Mesenchymal stem cell (in vitro differentiated cells and primary cell): Measurements from ENCODE around the gene AP1B1.
A peak's percentile ranks its signal among the peaks of the same experiment; 100 is the strongest.
"Not testable (repeated sequence)": the region's sequence is repeated elsewhere in the genome, so short reads cannot be mapped to it uniquely, and the experiment has no call there.

Experiments used
- DNase-seq: peaks from one replicate; pipeline ENCODE4 v3.0.0-alpha.2; 2013
- H2AFZ ChIP-seq: one replicate; pipeline ENCODE4 v1.6.1; 2013; ENCODE audit warnings: low read depth, mild to moderate bottlenecking, control low read depth, inconsistent platforms, low read length, moderate library complexity
- H2AK5ac ChIP-seq: 2 replicates; pipeline ENCODE4 v1.6.1; 2013; ENCODE audit warnings: low read length, moderate library complexity, mild to moderate bottlenecking, inconsistent platforms; ENCODE audit not compliant: severe bottlenecking
- H2BK120ac ChIP-seq: one replicate; pipeline ENCODE4 v1.6.1; 2013; ENCODE audit warnings: low read depth, mild to moderate bottlenecking, inconsistent platforms, low read length, moderate library complexity
- H2BK12ac ChIP-seq, 2 experiments: one replicate each; pipeline ENCODE4 v1.6.1; 2013; ENCODE audit warnings: inconsistent platforms in 2 of 2, low read length in 2 of 2, mild to moderate bottlenecking in 2 of 2, moderate library complexity in 2 of 2, control low read depth in 1 of 2
- H2BK15ac ChIP-seq: one replicate; pipeline ENCODE4 v1.6.1; 2013; ENCODE audit warnings: mild to moderate bottlenecking, low read depth, inconsistent platforms; ENCODE audit not compliant: poor library complexity, severe bottlenecking
- H2BK5ac ChIP-seq: 2 replicates; pipeline ENCODE4 v1.6.1; 2013; ENCODE audit warnings: low read depth, mild to moderate bottlenecking, low read length, control low read depth, inconsistent platforms; ENCODE audit not compliant: poor library complexity, severe bottlenecking
- H3K14ac ChIP-seq, 2 experiments: one replicate each; pipeline ENCODE4 v1.6.1; 2013; ENCODE audit warnings: inconsistent platforms in 2 of 2, low read length in 2 of 2, control low read depth in 1 of 2, mild to moderate bottlenecking in 1 of 2, moderate library complexity in 1 of 2
- H3K18ac ChIP-seq, 2 experiments: one replicate each; pipeline ENCODE4 v1.6.1; 2013; ENCODE audit warnings: inconsistent platforms in 2 of 2, low read length in 2 of 2, control low read depth in 1 of 2, low read depth in 1 of 2, mild to moderate bottlenecking in 1 of 2
- H3K23ac ChIP-seq, 2 experiments: one replicate each; pipeline ENCODE4 v1.6.1; 2013; ENCODE audit warnings: inconsistent platforms in 2 of 2, low read length in 2 of 2, mild to moderate bottlenecking in 2 of 2, moderate library complexity in 2 of 2, control low read depth in 1 of 2
- H3K27ac ChIP-seq: 2 replicates; pipeline ENCODE4 v1.5.1; 2013; ENCODE audit warnings: mild to moderate bottlenecking, moderate library complexity, low read length, control low read depth, inconsistent platforms; ENCODE audit not compliant: poor library complexity, severe bottlenecking
- H3K27me3 ChIP-seq, 2 experiments: 2 replicates each; pipeline versions ENCODE4 v1.6.1 to v1.7.0; 2013; ENCODE audit warnings: low read length in 2 of 2, mild to moderate bottlenecking in 2 of 2, moderate library complexity in 2 of 2, control low read depth in 1 of 2, inconsistent platforms in 1 of 2; ENCODE audit not compliant: control insufficient read depth in 1 of 2, insufficient read depth in 1 of 2
- H3K36me3 ChIP-seq, 2 experiments: 2 replicates each; pipeline versions ENCODE4 v1.6.1 to v1.7.0; 2013; ENCODE audit warnings: low read length in 2 of 2, control low read depth in 1 of 2, inconsistent platforms in 1 of 2, low read depth in 1 of 2, mild to moderate bottlenecking in 1 of 2; ENCODE audit not compliant: insufficient read depth in 2 of 2, control insufficient read depth in 1 of 2
- H3K4ac ChIP-seq, 2 experiments: one replicate each; pipeline ENCODE4 v1.6.1; 2013; ENCODE audit warnings: inconsistent platforms in 2 of 2, low read length in 2 of 2, mild to moderate bottlenecking in 2 of 2, moderate library complexity in 2 of 2, control low read depth in 1 of 2, low read depth in 1 of 2
- H3K4me1 ChIP-seq: 2 replicates; pipeline ENCODE4 v1.6.1; 2013; ENCODE audit warnings: low read depth, low read length, control low read depth; ENCODE audit not compliant: control insufficient read depth, insufficient read depth
- H3K4me2 ChIP-seq: 2 replicates; pipeline ENCODE4 v1.6.1; 2013; ENCODE audit warnings: low read length, mild to moderate bottlenecking, inconsistent platforms; ENCODE audit not compliant: poor library complexity, severe bottlenecking
- H3K4me3 ChIP-seq, 2 experiments: 2 replicates each; pipeline versions ENCODE4 v1.5.1 to v1.7.0; 2013; ENCODE audit warnings: low read length in 2 of 2, mild to moderate bottlenecking in 2 of 2, control low read depth in 1 of 2, low read depth in 1 of 2; ENCODE audit not compliant: insufficient read depth in 1 of 2
- H3K79me1 ChIP-seq: replicated peaks from 2 replicates; pipeline ENCODE4 v1.6.1; 2013; ENCODE audit warnings: mild to moderate bottlenecking, control low read depth, low read length, inconsistent platforms; ENCODE audit not compliant: poor library complexity, severe bottlenecking
- H3K9ac ChIP-seq: 2 replicates; pipeline ENCODE4 v1.7.0; 2013; ENCODE audit warnings: mild to moderate bottlenecking, low read length, moderate library complexity
- H3K9me3 ChIP-seq: 2 replicates; pipeline ENCODE4 v1.7.0; 2013; ENCODE audit warnings: mild to moderate bottlenecking, low read length; ENCODE audit not compliant: control insufficient read depth
- H4K8ac ChIP-seq: one replicate; pipeline ENCODE4 v1.6.1; 2013; ENCODE audit warnings: inconsistent platforms, mild to moderate bottlenecking, low read length, moderate library complexity
- H4K91ac ChIP-seq: one replicate; pipeline ENCODE4 v1.6.1; 2013; ENCODE audit warnings: mild to moderate bottlenecking, low read length, inconsistent platforms
- WGBS: methylation state at CpG from one replicate; pipeline ENCODE4 v1.1.7; 2013; ENCODE audit warnings: mixed read lengths; 5-methylcytosine and 5-hydroxymethylcytosine counted together

AP1B1 gene

GRCh38 chr22:29374806-29375205 lies 13.6 kb downstream of the AP1B1 start:
- H3K4me2 ChIP-seq, H3K18ac ChIP-seq, H3K14ac ChIP-seq, H3K4ac ChIP-seq, H4K8ac ChIP-seq, H2BK15ac ChIP-seq, H2BK5ac ChIP-seq, H3K27me3 ChIP-seq, H3K9ac ChIP-seq, H3K9me3 ChIP-seq, H3K27ac ChIP-seq, DNase-seq, H3K4me3 ChIP-seq, H4K91ac ChIP-seq, H2BK12ac ChIP-seq, H3K23ac ChIP-seq, H2AK5ac ChIP-seq, H2AFZ ChIP-seq, H2BK120ac ChIP-seq, H3K4me1 ChIP-seq: not testable (repeated sequence)
- Histone ChIP-seq H3K36me3 (peaks cover 11% of the 10 kb centered on the region in 2 experiments), H3K79me1 (peaks cover 38% of the 10 kb centered on the region)
- WGBS: 95% methylated on average over 5 of the region's 7 CpGs

GRCh38 chr22:29374401-29374800 lies 14.0 kb downstream of the AP1B1 start:
- Histone ChIP-seq H2BK12ac (no peak overlapping the region), H3K14ac (no peak overlapping the region), H2BK120ac (no peak overlapping the region), H3K23ac (no peak overlapping the region), H3K9me3 (no peaks in the 10 kb centered on the region), H3K36me3 (peaks cover 11% of the 10 kb centered on the region in 2 experiments), H3K27ac (no peak overlapping the region), H4K8ac (no peak overlapping the region), H3K4me1 (no peaks in the 10 kb centered on the region), H3K4ac (no peak overlapping the region), H2BK15ac (no peak overlapping the region), H3K4me3 (no peak overlapping the region), H4K91ac (no peak overlapping the region), H3K4me2 (no peak overlapping the region), H2BK5ac (no peak overlapping the region), H3K27me3 (no peaks in the 10 kb centered on the region), H3K18ac (no peak overlapping the region), H2AK5ac (no peak overlapping the region), H3K9ac (no peak overlapping the region), H2AFZ (no peak overlapping the region), H3K79me1 (peaks cover 35% of the 10 kb centered on the region)
- WGBS: over 99% methylated on average over 6 of the region's 6 CpGs
- no peak for DNase-seq

GRCh38 chr22:29370537-29370936 lies 17.8 kb downstream of the AP1B1 start:
- Histone ChIP-seq H2BK5ac (no peak overlapping the region), H3K27me3 (no peaks in the 10 kb centered on the region), H3K27ac (no peak overlapping the region), H2BK12ac (no peak overlapping the region), H3K9ac (peak overlapping the region; percentile 80), H3K14ac (no peak overlapping the region), H3K9me3 (no peaks in the 10 kb centered on the region), H3K4ac (no peak overlapping the region), H2AFZ (no peak overlapping the region), H4K8ac (peak overlapping the region; percentile 23), H4K91ac (no peak overlapping the region), H3K4me1 (peaks cover 2% of the 10 kb centered on the region), H3K4me2 (no peak overlapping the region), H3K4me3 (no peak overlapping the region), H3K23ac (no peak overlapping the region), H2BK120ac (no peak overlapping the region), H3K18ac (no peak overlapping the region), H2BK15ac (no peak overlapping the region), H2AK5ac (no peak overlapping the region), H3K79me1 (peaks cover 36% of the 10 kb centered on the region), H3K36me3 (peaks cover 4 to 12% of the 10 kb centered on the region in 2 experiments)
- WGBS: 73% methylated on average over 4 of the region's 7 CpGs
- DNase-seq: no peak

- H2BK120ac ChIP-seq: no peak overlapping the region
- H4K91ac ChIP-seq: no peak overlapping the region
- no peak overlapping the region for H4K8ac ChIP-seq
- H3K4ac ChIP-seq: no peak overlapping the region
- H2BK15ac ChIP-seq: no peak overlapping the region
- H2AK5ac ChIP-seq: no peak overlapping the region
- peaks cover 2% of the 10 kb centered on the region for H3K4me1 ChIP-seq
- peak overlapping the region; percentile 80 for H3K9ac ChIP-seq
- H3K27ac ChIP-seq: peak overlapping the region; percentile 57
- 33% methylated on average over 9 of the region's 9 CpGs for WGBS
- no peak overlapping the region for H2AFZ ChIP-seq
- H3K23ac ChIP-seq: no peak overlapping the region
- H2BK12ac ChIP-seq: no peak overlapping the region
- no peak overlapping the region for H3K14ac ChIP-seq
- peak overlapping the region in 1 of 2 experiments; percentile 48 for H3K4me3 ChIP-seq
- peak; percentile 92 for DNase-seq
- H2BK5ac ChIP-seq: no peak overlapping the region
- peak overlapping the region; percentile 41 for H3K4me2 ChIP-seq
- no peaks in the 10 kb centered on the region for H3K27me3 ChIP-seq
- H3K79me1 ChIP-seq: peaks cover 31% of the 10 kb centered on the region
- no peak overlapping the region for H3K18ac ChIP-seq
- no peaks in the 10 kb centered on the region for H3K9me3 ChIP-seq
- H3K36me3 ChIP-seq: peaks cover 4 to 5% of the 10 kb centered on the region in 2 experiments
Observed at GRCh38 chr22:29369460-29369859, 18.9 kb downstream of the AP1B1 start.
